GM18508 (cell line): Measurements from ENCODE around the gene ABCC11.
"Not testable (repeated sequence)": the region's sequence is repeated elsewhere in the genome, so short reads cannot be mapped to it uniquely, and the experiment has no call there.

Source experiments
- ATAC-seq: cut with Tn5 transposase; IDR thresholded peaks from one replicate; pipeline ENCODE4 v1.9.1; 2021; ENCODE audit warnings: moderate number of reproducible peaks; ENCODE audit not compliant: insufficient read depth, unreplicated experiment

The ABCC11 gene

GRCh38 chr16:48204825-48205151 lies 42.6 kb downstream of the ABCC11 start:
- ATAC-seq: no peak

- no peak for ATAC-seq
Measured at GRCh38 chr16:48203974-48204824, 43.1 kb downstream of the ABCC11 start.

- no peak for ATAC-seq
Measured at GRCh38 chr16:48201515-48202201, 45.7 kb downstream of the ABCC11 start.

DNA sequence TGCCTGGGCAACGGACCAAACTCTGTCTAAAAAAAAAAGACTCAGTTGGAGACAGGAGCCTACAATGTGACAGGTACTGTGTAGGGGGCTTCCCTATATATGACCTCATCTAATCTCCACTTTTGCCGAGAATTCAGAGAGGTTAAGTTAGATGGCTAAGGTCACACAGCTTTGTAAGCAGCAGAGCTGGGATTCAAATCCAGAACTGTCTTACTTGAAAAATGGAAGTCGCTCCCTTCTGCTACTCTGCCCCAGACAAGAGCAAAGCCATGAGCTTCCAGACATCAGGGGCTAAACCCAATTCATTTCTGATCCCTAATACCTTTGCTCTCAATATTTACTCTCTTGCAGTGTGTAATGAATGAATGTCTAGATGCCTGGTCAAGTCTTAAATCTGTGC lies 50.0 kb downstream of the ABCC11 start:
- no peak for ATAC-seq

DNA sequence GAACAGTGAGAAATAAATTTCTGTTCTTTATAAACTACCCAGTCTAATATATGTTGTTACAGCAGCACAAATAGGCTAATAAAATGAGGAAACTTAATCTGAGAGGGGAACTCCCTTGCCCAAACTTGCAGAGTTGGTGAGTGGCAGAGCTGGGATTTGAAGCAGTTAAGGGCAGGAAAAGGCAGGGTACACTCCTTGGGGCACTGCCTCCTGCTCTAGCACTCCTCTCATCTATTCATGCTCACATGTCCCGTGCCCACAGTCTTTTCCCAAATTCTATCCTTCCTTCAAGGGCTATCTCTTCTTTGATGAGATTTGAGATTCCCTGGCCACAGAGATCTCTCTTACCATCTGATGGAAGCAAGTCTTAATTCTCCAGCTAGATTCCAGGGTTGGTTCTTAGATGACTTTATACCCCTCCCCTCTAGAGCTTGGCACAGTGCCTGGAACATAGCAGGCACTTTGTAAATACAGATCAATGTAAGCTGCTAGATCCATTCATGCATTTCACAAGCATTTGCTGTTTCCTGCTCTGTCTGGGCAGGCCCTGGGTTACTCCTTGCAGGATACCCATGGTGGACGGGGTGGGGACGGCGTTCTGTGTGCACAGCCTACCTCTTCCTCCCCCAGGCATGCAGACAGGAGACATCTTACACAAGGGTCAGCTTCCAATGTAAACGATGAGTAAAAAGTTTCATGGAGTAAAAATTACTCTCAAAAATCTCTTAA lies 52.3 kb downstream of the ABCC11 start:
- ATAC-seq: no peak

DNA sequence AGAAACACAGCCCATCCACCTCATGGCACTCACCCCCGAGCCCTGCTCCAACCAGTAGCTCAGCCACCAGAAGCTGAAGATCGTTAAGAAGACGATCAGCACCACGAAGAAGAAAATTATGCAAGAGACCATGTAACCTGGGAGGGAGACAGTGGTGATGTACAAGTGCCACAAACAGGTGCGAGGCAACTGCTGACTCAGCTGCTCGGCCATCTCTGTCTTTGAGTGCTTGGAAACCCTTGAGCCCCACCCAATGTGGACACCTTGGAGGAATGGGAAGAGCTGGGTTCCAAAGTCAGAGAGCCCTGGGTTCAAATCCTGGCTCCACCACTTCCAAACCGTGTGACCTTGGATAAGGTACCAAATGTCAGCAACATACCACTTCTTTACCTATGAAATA lies 53.5 kb downstream of the ABCC11 start:
- no peak for ATAC-seq

GRCh38 chr16:48188449-48189102 lies 58.8 kb downstream of the ABCC11 start:
- ATAC-seq: peak; percentile 88

GRCh38 chr16:48187779-48188178 lies 59.6 kb downstream of the ABCC11 start:
- ATAC-seq: no peak

GRCh38 chr16:48184681-48185080 lies 62.7 kb downstream of the ABCC11 start:
- ATAC-seq: no peak

DNA sequence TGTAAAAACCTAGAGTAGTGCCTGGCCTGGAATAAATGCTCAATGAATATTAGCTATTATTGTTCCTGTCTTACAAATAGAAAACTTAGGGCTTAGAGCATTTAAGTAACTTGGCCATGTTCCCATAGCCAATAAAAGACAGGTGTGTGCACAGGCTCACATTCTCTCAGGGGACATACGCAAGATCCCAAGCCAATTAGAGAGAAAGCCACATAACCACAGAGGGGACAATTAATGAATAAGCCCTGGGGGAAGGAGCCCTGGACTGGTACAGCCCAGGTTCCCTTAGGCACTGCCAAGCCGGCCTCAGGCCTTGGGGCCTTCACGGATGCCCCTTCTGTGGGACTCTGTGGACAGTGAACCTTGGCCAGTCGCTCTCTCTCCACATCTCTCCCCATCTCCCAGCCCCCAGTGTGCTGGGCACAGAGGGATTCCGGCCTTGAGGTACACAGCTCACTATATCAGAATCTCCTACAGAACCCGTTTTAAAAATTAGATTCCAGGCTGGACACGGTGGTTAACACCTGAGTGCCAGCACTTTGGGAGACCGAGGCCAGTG lies 64.3 kb downstream of the ABCC11 start:
- no peak for ATAC-seq

GRCh38 chr16:48181746-48182520 lies 65.4 kb downstream of the ABCC11 start:
- not testable (repeated sequence) for ATAC-seq

DNA sequence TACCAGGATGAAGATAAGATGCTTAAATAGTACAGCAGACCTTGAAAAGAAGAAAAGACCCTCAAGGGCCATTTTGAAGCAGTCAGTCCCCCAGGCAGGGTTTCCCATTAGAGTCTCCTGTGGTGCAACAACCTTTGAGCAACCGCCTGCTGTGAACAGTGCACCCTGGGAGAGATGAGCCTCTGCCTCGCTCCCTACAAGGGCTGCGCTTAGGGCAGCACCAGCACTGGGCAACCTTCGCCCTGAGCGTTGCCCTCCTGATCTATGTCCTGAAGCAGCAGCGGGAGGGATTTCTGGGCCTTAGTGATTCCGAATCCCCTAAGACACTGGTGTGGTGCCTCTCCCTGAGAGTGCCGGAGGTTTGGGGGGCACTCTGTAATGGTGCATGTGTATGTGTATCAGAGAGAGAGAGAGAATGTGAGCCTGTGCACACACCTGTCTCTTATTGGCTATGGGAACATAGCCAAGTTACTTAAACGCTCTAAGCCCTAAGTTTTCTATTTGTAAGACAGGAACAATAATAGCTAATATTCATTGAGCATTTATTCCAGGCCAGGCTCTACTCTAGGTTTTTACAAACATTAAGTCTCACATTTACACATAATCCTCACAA lies 66.4 kb downstream of the ABCC11 start:
- no peak for ATAC-seq

GRCh38 chr16:48176635-48177408 lies 70.5 kb downstream of the ABCC11 start:
- ATAC-seq: no peak

GRCh38 chr16:48173889-48174288 lies 73.5 kb downstream of the ABCC11 start:
- ATAC-seq: no peak

DNA sequence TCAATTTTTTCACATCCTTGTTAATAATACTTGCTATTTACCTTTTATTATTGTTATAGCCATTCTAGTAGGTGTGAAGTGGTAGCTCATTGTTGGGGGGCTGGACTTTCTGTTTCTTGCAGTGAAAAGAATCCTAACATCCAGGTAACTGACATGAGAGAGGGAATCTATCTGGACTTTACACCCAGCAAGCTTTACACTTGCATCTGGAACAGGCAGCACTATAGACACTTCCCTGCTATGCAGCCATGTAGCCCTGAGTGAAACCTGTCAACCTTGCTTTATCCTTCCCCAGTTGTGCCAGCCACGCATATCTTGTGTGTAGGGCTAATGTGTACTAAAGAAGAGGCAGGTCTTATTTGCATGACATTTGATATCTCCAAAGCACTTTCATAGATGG lies 74.7 kb downstream of the ABCC11 start:
- no peak for ATAC-seq

GRCh38 chr16:48169896-48170295 lies 77.4 kb downstream of the ABCC11 start:
- no peak for ATAC-seq

DNA sequence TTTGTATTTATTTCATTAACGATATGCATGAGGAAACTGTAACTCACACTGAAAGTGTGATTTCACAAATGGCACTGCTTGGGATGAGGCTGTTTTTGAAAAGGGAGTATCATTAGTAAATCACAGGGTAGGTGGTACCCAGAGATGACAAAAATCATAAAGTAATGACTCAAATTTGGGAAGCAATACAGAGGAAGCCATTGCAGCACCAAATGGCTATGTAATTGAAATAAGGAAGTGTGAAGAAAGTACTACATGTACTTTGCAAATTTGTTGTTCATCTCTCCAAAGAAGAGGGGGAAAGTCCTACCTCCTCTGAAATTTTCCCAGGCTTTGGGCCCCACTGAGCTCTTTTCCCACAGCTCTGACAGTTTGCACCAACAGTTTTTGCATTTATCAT lies 79.3 kb downstream of the ABCC11 start:
- no peak for ATAC-seq

GRCh38 chr16:48166617-48167016 lies 80.7 kb downstream of the ABCC11 start:
- ATAC-seq: not testable (repeated sequence)
